Keratinocyte (primary cell): Measurements from ENCODE around the gene IGFBP3. TPM values are rescaled to one million over a fixed set of nuclear protein-coding genes. Genes with fewer than 3 reads are reported as not detected.

Experiments
- DNase-seq: peaks from one replicate; pipeline ENCODE4 v3.0.0-alpha.2; 2011; ENCODE audit warnings: low read depth, missing footprints, low spot score
- FAIRE-seq: peaks from 2 replicates; lab custom pipeline; 2011; peaks lifted over from hg19 to GRCh38; lab: Jason Lieb, UNC
- H2AFZ ChIP-seq: 2 replicates; pipeline ENCODE4 v1.6.0; 2012; ENCODE audit warnings: low read length, control low read depth, inconsistent platforms; ENCODE audit not compliant: control insufficient read depth
- H3K27ac ChIP-seq: 2 replicates; pipeline ENCODE4 v1.5.1; 2011; ENCODE audit warnings: low read length; ENCODE audit not compliant: control insufficient read depth, insufficient read depth
- H3K27me3 ChIP-seq: 3 replicates; pipeline ENCODE4 v1.6.0; 2011; ENCODE audit warnings: low read length; ENCODE audit not compliant: control insufficient read depth, insufficient read depth; ENCODE audit errors: extremely low read depth
- H3K36me3 ChIP-seq, 2 experiments: 2 replicates in 1 of 2; 3 replicates in 1 of 2; pipeline ENCODE4 v1.5.1; 2011; ENCODE audit warnings: low read length in 2 of 2, mild to moderate bottlenecking in 1 of 2; ENCODE audit not compliant: control insufficient read depth in 2 of 2, insufficient read depth in 2 of 2; ENCODE audit errors: extremely low read depth in 1 of 2
- H3K4me1 ChIP-seq: 3 replicates; pipeline ENCODE4 v1.5.1; 2011; ENCODE audit warnings: low read length; ENCODE audit not compliant: control insufficient read depth, insufficient read depth; ENCODE audit errors: extremely low read depth
- H3K4me2 ChIP-seq: 3 replicates; pipeline ENCODE4 v1.6.0; 2011; ENCODE audit warnings: low read depth, low read length; ENCODE audit not compliant: control insufficient read depth, insufficient read depth; ENCODE audit errors: extremely low read depth
- H3K4me3 ChIP-seq, 3 experiments: fragments of 200-600 bp in 1 of 3; sonication (generic) in 1 of 3; 2 replicates in 2 of 3; 3 replicates in 1 of 3; pipeline ENCODE4 v1.5.1; 2011 to 2016; ENCODE audit warnings: low read length in 3 of 3, mild to moderate bottlenecking in 3 of 3, control low read depth in 2 of 3, inconsistent platforms in 1 of 3, low read depth in 1 of 3, mixed read lengths in 1 of 3, mixed run types in 1 of 3, moderate library complexity in 1 of 3; ENCODE audit not compliant: control insufficient read depth in 2 of 3, insufficient read depth in 2 of 3; ENCODE audit errors: extremely low read depth in 1 of 3
- H3K79me2 ChIP-seq: 2 replicates; pipeline ENCODE4 v1.6.0; 2012; ENCODE audit warnings: low read length; ENCODE audit not compliant: control insufficient read depth, insufficient read depth
- H3K9ac ChIP-seq: 3 replicates; pipeline ENCODE4 v1.6.0; 2011; ENCODE audit warnings: low read length; ENCODE audit not compliant: control insufficient read depth, insufficient read depth; ENCODE audit errors: extremely low read depth
- H3K9me1 ChIP-seq: 3 replicates; pipeline ENCODE4 v1.6.0; 2011; ENCODE audit warnings: low read length; ENCODE audit not compliant: control insufficient read depth, insufficient read depth; ENCODE audit errors: extremely low read depth
- H3K9me3 ChIP-seq: 2 replicates; pipeline ENCODE4 v1.5.1; 2012; ENCODE audit warnings: low read depth, low read length; ENCODE audit not compliant: control insufficient read depth
- H4K20me1 ChIP-seq: 3 replicates; pipeline ENCODE4 v1.6.0; 2011; ENCODE audit warnings: low read length; ENCODE audit not compliant: control insufficient read depth, insufficient read depth; ENCODE audit errors: extremely low read depth
- CTCF ChIP-seq, 3 experiments: IDR thresholded peaks in 1 of 3; conservative IDR thresholded peaks in 1 of 3; optimal IDR thresholded peaks in 1 of 3; 2 replicates in 2 of 3; 3 replicates in 1 of 3; pipeline versions ENCODE3 to v1.5.1; 2011; ENCODE audit warnings: low read length in 3 of 3, mild to moderate bottlenecking in 3 of 3, moderate library complexity in 2 of 3, control low read depth in 1 of 3, inconsistent platforms in 1 of 3; ENCODE audit not compliant: insufficient read depth in 2 of 3; ENCODE audit errors: extremely low read depth in 1 of 3
- EZH2 ChIP-seq: IDR thresholded peaks from one replicate; pipeline ENCODE4 v1.6.1; 2012; ENCODE audit warnings: inconsistent platforms, mild to moderate bottlenecking, low read length, moderate library complexity
- dilution Hi-C: fragments of 300-500 bp; cut with MboI; formaldehyde crosslinking; loops from one replicate; pipeline ENCODE4 v1.7.0; 2020; ENCODE audit warnings: low sequenced_read_pairs; ENCODE audit not compliant: extremely low pct_ligation_motif_present
- polyA plus RNA-seq, 5 experiments: library from polyadenylated mRNA; depleted of rRNA in 3 of 5; stranded (reverse) in 3 of 5; stranded (forward) in 1 of 5; unstranded in 1 of 5; fragments of >200 nt; gene quantifications; 1 replicate in 1 of 5; 2 replicates in 3 of 5; 3 replicates in 1 of 5; pipeline versions ENCODE4 v1.2.1 to v1.2.3, GENCODE V29; 2011 to 2012; ENCODE audit warnings: missing spikeins in 2 of 5, low read depth in 1 of 5, low replicate concordance in 1 of 5

IGFBP3 gene
- polyA plus RNA-seq, 1 donor (not counting 4 experiments of a cell fraction or from before 2014, with no cell fraction given) = 14.0 TPM

GRCh38 chr7:45874408-45875131 is 46.5 kb downstream of the IGFBP3 start:
- DNase-seq (peak; percentile 69), FAIRE-seq (peak; percentile 97)
- H4K20me1 ChIP-seq = no peaks in the 10 kb centered on the region
- H3K27ac ChIP-seq = peak overlapping the region; percentile 6
- H3K9ac ChIP-seq = no peak overlapping the region
- no peak overlapping the region for H2AFZ ChIP-seq
- peak overlapping the region; percentile 14 for H3K4me2 ChIP-seq
- H3K9me3 ChIP-seq = peaks cover 1% of the 10 kb centered on the region
- H3K4me1 ChIP-seq = peaks cover 18% of the 10 kb centered on the region
- H3K79me2 ChIP-seq = no peaks in the 10 kb centered on the region
- no peak overlapping the region for H3K4me3 ChIP-seq
- dilution Hi-C loops = no loop called here
- TF ChIP-seq CTCF (optimal IDR thresholded peaks at IDR 0.05 in 1 of 3, IDR thresholded peaks at IDR 0.05 in 1 of 3, conservative IDR thresholded peaks at IDR 0.05 in 1 of 3; ENCODE audit: extremely low read depth in 1 of 3, insufficient read depth in 2 of 3, low read length in 3 of 3) (no peak), EZH2 (no peak)
- no peaks in the 10 kb centered on the region for H3K36me3 ChIP-seq
- H3K9me1 ChIP-seq = no peaks in the 10 kb centered on the region
- no peaks in the 10 kb centered on the region for H3K27me3 ChIP-seq

- Histone ChIP-seq H3K4me3 (no peak overlapping the region), H3K9ac (no peak overlapping the region), H2AFZ (no peak overlapping the region), H3K36me3 (no peaks in the 10 kb centered on the region), H3K9me3 (peaks cover under 1% of the 10 kb centered on the region), H3K4me1 (peaks cover 18% of the 10 kb centered on the region), H3K27me3 (no peaks in the 10 kb centered on the region), H3K4me2 (peak overlapping the region; percentile 33), H3K27ac (no peak overlapping the region), H3K79me2 (no peaks in the 10 kb centered on the region), H4K20me1 (no peaks in the 10 kb centered on the region), H3K9me1 (no peaks in the 10 kb centered on the region)
- FAIRE-seq (no peak), DNase-seq (no peak)
- dilution Hi-C loops = no loop called here
- TF ChIP-seq EZH2 (no peak), CTCF (optimal IDR thresholded peaks at IDR 0.05 in 1 of 3, IDR thresholded peaks at IDR 0.05 in 1 of 3, conservative IDR thresholded peaks at IDR 0.05 in 1 of 3; ENCODE audit: extremely low read depth in 1 of 3, insufficient read depth in 2 of 3, low read length in 3 of 3) (no peak)
Measured at GRCh38 chr7:45873355-45873754, 47.7 kb downstream of the IGFBP3 start.
